Esophagus squamous epithelium (tissue), 4 donors: ENCODE measurements around the gene STRADA.

Source experiments
- CTCF ChIP-seq, 6 experiments: fragments of 450-650 bp in 4 of 6; fragments of 200-600 bp in 2 of 6; sonication (generic) in 2 of 6; IDR thresholded peaks; one replicate each; pipeline ENCODE4 v1.5.1; 2016 to 2019; ENCODE audit warnings: antibody characterized with exemption in 6 of 6, mild to moderate bottlenecking in 4 of 6, moderate library complexity in 4 of 6
- POLR2A ChIP-seq, 4 donors: fragments of 450-650 bp; IDR thresholded peaks; one replicate each; pipeline ENCODE4 v1.6.1; 2017; ENCODE audit warnings: antibody characterized with exemption in 4 of 4, mild to moderate bottlenecking in 4 of 4, moderate library complexity in 3 of 4

GRCh38 chr17:63760771-63761539 is 19.4 kb upstream of the STRADA start:
- no peak for TF ChIP-seq CTCF (IDR thresholded peaks at IDR 0.05)
- no peak for TF ChIP-seq POLR2A (IDR thresholded peaks at IDR 0.05)
